Stimulated activated CD4-positive, alpha-beta T cell treated with anti-CD3 and anti-CD28 coated beads, Interleukin-2, amount 100 ng/mL, for 4 hours (primary cell): ENCODE measurements around the gene PIGP.
"Not testable (repeated sequence)": the region's sequence is repeated elsewhere in the genome, so short reads cannot be mapped to it uniquely, and the experiment has no call there.

Source experiments
- DNase-seq: peaks from one replicate; pipeline ENCODE4 v3.0.0-alpha.2; 2020; ENCODE audit warnings: low read depth

PIGP gene

DNA sequence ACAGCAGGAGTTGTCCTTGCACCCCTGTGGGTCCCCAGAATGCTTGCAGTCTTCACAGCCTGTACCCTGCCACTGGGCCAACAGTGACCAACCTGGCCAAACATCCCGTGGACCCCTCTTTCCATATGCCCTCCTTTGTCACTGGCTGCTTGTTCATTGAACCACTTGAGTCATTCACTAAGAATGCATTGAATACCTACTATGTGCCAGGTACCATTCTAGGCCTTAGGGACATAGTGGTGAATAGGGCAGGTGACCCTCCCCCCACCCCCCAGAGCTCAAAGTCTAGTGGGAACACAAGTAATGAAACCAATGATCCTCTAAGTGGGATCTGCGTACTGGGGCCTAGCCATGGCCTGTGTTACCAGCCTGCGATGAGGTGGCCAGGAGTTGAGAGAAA is 28.2 kb downstream of the PIGP start:
- DNase-seq, result no peak

DNA sequence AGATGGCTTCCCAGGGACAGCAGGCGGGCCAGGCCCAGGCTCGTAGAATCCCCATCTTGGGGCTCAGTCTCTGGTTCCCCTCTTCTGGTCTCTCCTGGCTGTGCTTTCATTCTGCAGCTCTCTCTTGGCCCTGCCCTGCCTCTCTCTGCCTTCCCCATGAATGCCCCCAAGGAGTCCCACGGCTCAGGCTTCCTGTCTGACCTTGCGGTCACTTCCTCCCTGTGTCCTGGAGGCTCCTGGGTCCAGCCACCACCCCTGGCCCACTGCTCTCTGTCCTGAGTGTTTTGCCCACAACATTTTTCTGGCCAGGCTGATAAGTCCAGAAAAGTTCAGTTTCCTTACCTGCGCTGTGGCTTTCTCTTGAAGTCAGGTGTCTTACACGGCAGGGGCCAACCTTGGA is 29.1 kb downstream of the PIGP start:
- DNase-seq, result no peak

GRCh38 chr21:37041706-37042271 is 31.1 kb downstream of the PIGP start:
- DNase-seq, result no peak

GRCh38 chr21:37040212-37040611 is 32.7 kb downstream of the PIGP start:
- no peak for DNase-seq

DNA sequence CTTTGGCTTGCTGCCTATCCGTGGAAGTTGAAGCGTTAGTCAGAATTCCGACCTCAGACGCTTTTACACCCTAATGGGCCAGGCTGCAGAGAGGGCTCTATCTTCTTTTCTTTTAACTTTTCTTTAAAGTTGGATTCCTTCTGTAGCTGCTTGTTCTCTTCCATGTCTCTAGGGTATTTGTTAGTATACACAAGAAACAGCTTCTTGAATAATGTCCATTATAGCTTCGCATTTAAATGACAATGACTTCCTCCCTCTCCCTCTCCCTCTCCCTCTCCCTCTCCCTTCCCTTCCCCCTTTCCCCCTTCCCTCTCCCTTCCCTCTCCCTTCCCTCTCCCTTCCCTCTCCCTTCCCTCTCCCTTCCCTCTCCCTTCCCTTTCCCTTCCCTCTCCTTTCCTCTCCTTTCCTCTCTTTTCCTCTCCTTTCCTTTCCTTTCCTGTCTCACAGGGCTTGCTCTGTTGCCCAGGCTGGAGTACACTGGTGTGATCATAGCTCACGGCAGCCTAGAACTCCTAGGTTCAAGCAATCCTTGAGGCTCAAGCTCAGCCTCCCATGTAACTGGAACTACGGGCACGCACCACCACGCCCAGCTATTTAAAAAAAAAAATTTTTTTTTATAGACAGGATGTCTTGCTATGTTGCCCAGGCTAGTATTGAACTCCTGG is 33.3 kb downstream of the PIGP start:
- no peak for DNase-seq

DNA sequence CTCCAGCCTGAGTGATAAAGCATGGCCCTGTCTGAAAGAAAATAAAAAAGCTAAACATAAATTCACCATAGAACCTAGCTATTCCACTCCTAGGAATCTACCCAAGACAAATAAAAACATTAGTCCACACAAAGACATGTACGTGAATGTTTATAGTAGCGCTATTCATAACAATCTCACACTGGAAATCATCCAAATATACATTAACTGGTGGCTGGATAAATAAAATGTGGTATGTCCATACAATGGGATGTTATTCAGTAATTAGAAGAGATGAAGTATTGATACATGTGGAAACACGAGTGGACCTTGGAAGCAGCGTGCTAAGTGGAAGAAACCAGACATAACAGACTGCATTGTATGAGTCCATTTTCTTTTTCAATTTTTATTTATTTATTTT is 36.7 kb downstream of the PIGP start:
- DNase-seq, result no peak

GRCh38 chr21:37034394-37034793 is 38.5 kb downstream of the PIGP start:
- DNase-seq, result not testable (repeated sequence)

DNA sequence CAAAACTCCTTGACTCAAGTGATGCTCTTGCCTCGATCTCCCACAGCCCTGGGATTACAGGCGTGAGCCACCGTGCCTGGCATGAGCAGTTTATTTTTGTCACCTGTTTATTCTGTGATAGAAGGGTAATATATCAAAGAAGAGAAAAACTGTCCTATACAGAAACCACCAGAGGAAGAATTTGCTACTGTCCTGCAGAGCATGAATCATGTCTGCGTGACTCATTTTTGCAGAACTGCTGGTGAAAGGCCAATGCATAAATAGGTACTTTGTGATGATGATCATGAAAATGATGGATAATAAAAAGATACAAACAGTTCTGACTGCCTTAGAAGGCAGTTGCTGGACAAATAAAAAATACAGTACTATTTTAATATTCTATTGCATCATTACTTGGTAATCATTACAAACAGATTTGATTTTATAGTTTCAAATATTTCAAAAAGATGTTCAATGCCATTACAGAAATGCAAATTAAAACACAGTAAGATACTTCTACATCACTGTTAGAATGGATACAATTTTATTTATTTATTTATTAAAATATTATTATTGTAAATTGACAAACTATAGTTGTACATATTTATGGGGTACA is 39.9 kb downstream of the PIGP start:
- no peak for DNase-seq

GRCh38 chr21:37032293-37032692 is 40.6 kb downstream of the PIGP start:
- DNase-seq, result no peak

DNA sequence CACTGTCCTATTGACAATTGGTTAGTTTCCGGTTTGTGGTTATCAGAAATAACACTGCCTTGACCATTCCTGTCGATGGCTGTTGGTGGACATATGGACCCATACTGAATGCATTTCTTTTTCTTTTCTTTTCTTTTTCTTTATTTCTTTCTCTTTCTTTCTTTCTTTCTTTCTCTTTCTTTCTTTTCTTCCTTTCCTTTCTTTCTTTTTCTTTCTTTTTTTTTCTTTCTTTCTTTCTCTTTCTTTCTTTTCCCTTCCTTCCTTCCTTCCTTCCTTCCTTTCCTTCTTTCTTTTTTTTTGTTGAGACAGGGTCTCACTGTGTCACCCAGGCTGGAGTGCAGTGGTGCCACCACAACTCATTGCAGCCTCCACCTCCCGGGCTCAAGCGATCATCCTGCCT is 42.0 kb downstream of the PIGP start:
- DNase-seq, result no peak

DNA sequence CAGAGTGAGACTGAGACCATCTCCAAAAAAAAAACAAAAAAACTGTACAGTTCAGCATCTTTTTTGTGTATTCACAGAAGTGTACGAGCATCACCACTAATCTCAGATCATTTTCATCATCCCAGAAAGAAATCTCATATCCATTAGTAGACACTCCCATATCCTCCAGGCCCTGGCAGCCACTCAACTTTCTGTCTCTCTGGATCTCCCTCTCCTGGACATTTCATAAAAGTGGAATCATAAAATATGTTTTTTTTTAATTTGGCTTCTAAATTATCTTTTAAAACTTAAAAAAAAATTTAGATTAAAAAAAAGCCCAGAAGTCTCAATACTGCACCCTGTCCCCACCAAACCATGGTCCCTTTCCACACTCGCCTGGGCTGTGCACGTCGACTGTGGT is 44.3 kb downstream of the PIGP start:
- no peak for DNase-seq

DNA sequence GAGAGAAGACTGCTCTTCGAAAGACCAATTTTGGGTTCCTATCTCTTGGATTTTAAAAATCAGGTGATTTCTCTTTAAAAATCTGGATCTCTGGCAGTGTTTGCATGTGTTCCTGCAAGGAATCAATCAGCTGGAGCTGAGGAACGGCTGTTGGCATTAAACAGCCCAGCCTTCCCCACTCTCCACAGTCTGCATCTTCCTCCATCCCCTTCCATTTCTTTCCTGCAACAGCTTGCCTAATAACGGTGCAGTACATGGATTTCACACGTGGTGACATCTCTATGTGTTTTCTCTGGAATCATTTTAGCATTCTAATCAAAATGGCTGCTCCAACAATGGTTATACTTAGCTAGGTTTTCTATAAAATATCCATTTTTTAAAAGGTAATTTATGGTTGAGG is 46.4 kb downstream of the PIGP start:
- DNase-seq, result no peak

GRCh38 chr21:37017951-37018679 is 54.8 kb downstream of the PIGP start:
- no peak for DNase-seq
